H1 (cell line): ENCODE data around the gene ZNF683. TPM values are rescaled to one million over a fixed set of nuclear protein-coding genes. Genes with fewer than 3 reads are reported as not detected.

ENCODE experiments used
- ZNF274 ChIP-seq: IDR thresholded peaks from 2 replicates; pipeline ENCODE4 v1.7.0; 2012; ENCODE audit warnings: low read length, borderline replicate concordance; ENCODE audit errors: extremely low read depth
- polyA plus RNA-seq, 7 experiments: library from polyadenylated mRNA; depleted of rRNA in 3 of 7; stranded (reverse) in 5 of 7; unstranded in 2 of 7; fragments of >200 nt in 5 of 7; fragments of 200-250 nt in 2 of 7; gene quantifications; 1 replicate in 5 of 7; 2 replicates in 1 of 7; 4 replicates in 1 of 7; pipeline versions ENCODE4 v1.2.1 to v1.2.3, GENCODE V29; 2011 to 2013; ENCODE audit warnings: missing spikeins in 2 of 7, mixed read lengths in 2 of 7
- total RNA-seq: library from RNA; stranded (reverse); fragmentation: NEBNext Ultra II Directional; extraction: Animal tissue kit (Norgen Biotek cat#: 25700); gene quantifications from 2 replicates; pipeline ENCODE4 v1.2.1, GENCODE V29; 2021

The ZNF683 gene
- total and polyA plus RNA-seq, 2 of the 8 experiments (the other 6 are each of a cell fraction or from before 2014, with no cell fraction given): not detected

DNA sequence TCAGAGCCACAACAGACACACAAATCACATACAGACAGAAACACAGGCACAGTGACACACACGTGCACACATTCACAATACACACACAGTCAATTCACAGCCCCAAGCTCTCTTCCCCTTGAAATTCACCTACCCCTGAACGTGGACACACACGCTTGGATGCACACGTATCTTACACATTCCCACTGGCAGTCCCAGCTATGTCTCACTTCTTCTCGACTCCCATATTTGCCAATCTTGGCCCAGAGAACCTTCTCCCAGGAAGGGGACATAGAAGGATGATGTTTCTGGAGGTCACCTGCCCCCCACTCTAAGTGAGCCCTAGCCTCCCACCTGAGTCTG lies 20.2 kb downstream of the ZNF683 start (continued):
- TF ChIP-seq ZNF274: no peak
